Neural progenitor cell (in vitro differentiated cells): ENCODE results near the gene GHRHR. TPM values are rescaled to one million over a fixed set of nuclear protein-coding genes. Genes with fewer than 3 reads are reported as not detected.

Experiments used
- DNase-seq: peaks from one replicate; pipeline ENCODE4 v3.0.0-alpha.2; 2016; ENCODE audit warnings: low spot score
- H2AFZ ChIP-seq: fragments of 200-600 bp; sonication (generic); replicated peaks from 2 replicates; pipeline ENCODE4 v1.6.1; 2016; ENCODE audit warnings: antibody characterized with exemption
- H3F3A ChIP-seq: fragments of 200-600 bp; sonication (generic); 2 replicates; pipeline ENCODE4 v1.6.1; 2016; ENCODE audit warnings: antibody characterized with exemption, low read depth
- H3K27ac ChIP-seq: fragments of 200-600 bp; sonication (generic); 2 replicates; pipeline ENCODE4 v1.5.1; 2016; ENCODE audit warnings: mild to moderate bottlenecking
- H3K27me3 ChIP-seq: fragments of 200-600 bp; sonication (generic); 2 replicates; pipeline ENCODE4 v1.6.1; 2016; ENCODE audit warnings: mild to moderate bottlenecking, moderate library complexity
- H3K36me3 ChIP-seq: fragments of 200-600 bp; sonication (generic); 2 replicates; pipeline ENCODE4 v1.5.1; 2016
- H3K4me1 ChIP-seq: fragments of 200-600 bp; sonication (generic); 2 replicates; pipeline ENCODE4 v1.6.1; 2016; ENCODE audit warnings: mixed run types
- H3K4me2 ChIP-seq: fragments of 200-600 bp; sonication (generic); 2 replicates; pipeline ENCODE4 v1.6.1; 2016
- H3K4me3 ChIP-seq: fragments of 200-600 bp; sonication (generic); 2 replicates; pipeline ENCODE4 v1.5.1; 2016
- H3K79me2 ChIP-seq: fragments of 200-600 bp; sonication (generic); 2 replicates; pipeline ENCODE4 v1.6.1; 2016; ENCODE audit warnings: low read depth
- H3K9ac ChIP-seq: fragments of 200-600 bp; sonication (generic); 2 replicates; pipeline ENCODE4 v1.6.1; 2016
- H3K9me3 ChIP-seq: fragments of 200-600 bp; sonication (generic); 2 replicates; pipeline ENCODE4 v1.5.1; 2016; ENCODE audit warnings: low read depth
- H4K20me1 ChIP-seq: fragments of 200-600 bp; sonication (generic); 2 replicates; pipeline ENCODE4 v1.6.1; 2016; ENCODE audit warnings: low read depth
- H3K27ac Mint-ChIP-seq: 3 replicates; pipeline ENCODE4 v1.8.0; 2021; ENCODE audit warnings: mixed read lengths
- H3K27me3 Mint-ChIP-seq: 2 replicates; pipeline ENCODE4 v1.8.0; 2022; ENCODE audit warnings: low read depth, mild to moderate bottlenecking, inconsistent platforms, moderate library complexity, mixed read lengths; ENCODE audit not compliant: insufficient read depth
- H3K36me3 Mint-ChIP-seq: 3 replicates; pipeline ENCODE4 v1.8.0; 2021; ENCODE audit warnings: mixed read lengths
- H3K4me1 Mint-ChIP-seq: 3 replicates; pipeline ENCODE4 v1.8.0; 2021; ENCODE audit warnings: mixed read lengths
- H3K4me3 Mint-ChIP-seq: 3 replicates; pipeline ENCODE4 v1.8.0; 2021; ENCODE audit warnings: mild to moderate bottlenecking, moderate library complexity, mixed read lengths
- H3K9me3 Mint-ChIP-seq: 3 replicates; pipeline ENCODE4 v1.8.0; 2020; ENCODE audit warnings: mixed read lengths
- EZH2 ChIP-seq: fragments of 200-600 bp; sonication (generic); IDR thresholded peaks from 2 replicates; pipeline ENCODE4 v1.6.1; 2017; ENCODE audit warnings: antibody characterized with exemption, mild to moderate bottlenecking, moderate library complexity
- EZH2phosphoT487 ChIP-seq: fragments of 200-600 bp; sonication (generic); IDR thresholded peaks from 2 replicates; pipeline ENCODE4 v1.6.1; 2017; ENCODE audit warnings: antibody characterized with exemption
- total RNA-seq: library from RNA; depleted of rRNA; stranded (reverse); fragments of >200 nt; gene quantifications from 2 replicates; pipeline ENCODE4 v1.2.3, GENCODE V29; 2015; ENCODE audit warnings: low replicate concordance
- TF ChIP-seq, protein P1 (sequence below): fragments of 200-600 bp; sonication (generic); IDR thresholded peaks from 2 replicates; pipeline ENCODE4 v1.5.1; 2017; ENCODE audit warnings: antibody characterized with exemption, mild to moderate bottlenecking

The GHRHR gene
- total RNA-seq, 1 donor from 2014 or later, result not detected

DNA sequence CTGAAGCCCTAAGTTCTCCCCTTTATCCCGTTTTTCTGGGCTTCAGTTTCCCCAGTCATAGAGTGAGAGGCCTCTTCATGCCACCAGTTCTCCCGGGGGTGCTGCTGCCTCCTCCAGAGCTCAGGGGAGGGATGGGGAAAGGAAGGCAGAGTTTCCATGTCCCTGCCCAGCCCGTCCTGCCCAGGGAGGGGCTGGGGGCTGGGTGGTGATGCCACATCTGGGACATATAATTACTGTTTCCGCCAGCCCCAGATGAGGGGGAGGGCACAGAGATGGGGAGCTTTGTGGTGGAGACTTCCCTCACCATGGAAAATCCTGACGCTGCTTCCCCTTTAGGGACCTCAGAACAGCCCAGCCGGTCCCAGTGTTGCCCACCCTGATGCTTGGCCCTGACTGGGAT lies 48.0 kb upstream of the GHRHR start:
- H3K4me1 Mint-ChIP-seq, result peaks cover 27% of the 10 kb centered on the region
- peaks cover 9% of the 10 kb centered on the region for H3K27me3 Mint-ChIP-seq
- no peak overlapping the region for H3K27ac Mint-ChIP-seq
- Histone ChIP-seq H3K27ac (no peak overlapping the region), H3K9ac (no peak overlapping the region), H3K4me3 (no peak overlapping the region), H3K4me1 (peaks cover 37% of the 10 kb centered on the region), H3F3A (no peaks in the 10 kb centered on the region), H3K9me3 (no peaks in the 10 kb centered on the region), H2AFZ (no peak overlapping the region), H3K79me2 (no peaks in the 10 kb centered on the region), H3K4me2 (no peak overlapping the region), H3K27me3 (no peaks in the 10 kb centered on the region), H4K20me1 (no peaks in the 10 kb centered on the region), H3K36me3 (no peaks in the 10 kb centered on the region)
- DNase-seq, result no peak
- H3K9me3 Mint-ChIP-seq, result no peaks in the 10 kb centered on the region
- H3K4me3 Mint-ChIP-seq, result no peak overlapping the region
- no peaks in the 10 kb centered on the region for H3K36me3 Mint-ChIP-seq
- TF ChIP-seq EZH2, result no peak
- TF ChIP-seq, protein P1, sequence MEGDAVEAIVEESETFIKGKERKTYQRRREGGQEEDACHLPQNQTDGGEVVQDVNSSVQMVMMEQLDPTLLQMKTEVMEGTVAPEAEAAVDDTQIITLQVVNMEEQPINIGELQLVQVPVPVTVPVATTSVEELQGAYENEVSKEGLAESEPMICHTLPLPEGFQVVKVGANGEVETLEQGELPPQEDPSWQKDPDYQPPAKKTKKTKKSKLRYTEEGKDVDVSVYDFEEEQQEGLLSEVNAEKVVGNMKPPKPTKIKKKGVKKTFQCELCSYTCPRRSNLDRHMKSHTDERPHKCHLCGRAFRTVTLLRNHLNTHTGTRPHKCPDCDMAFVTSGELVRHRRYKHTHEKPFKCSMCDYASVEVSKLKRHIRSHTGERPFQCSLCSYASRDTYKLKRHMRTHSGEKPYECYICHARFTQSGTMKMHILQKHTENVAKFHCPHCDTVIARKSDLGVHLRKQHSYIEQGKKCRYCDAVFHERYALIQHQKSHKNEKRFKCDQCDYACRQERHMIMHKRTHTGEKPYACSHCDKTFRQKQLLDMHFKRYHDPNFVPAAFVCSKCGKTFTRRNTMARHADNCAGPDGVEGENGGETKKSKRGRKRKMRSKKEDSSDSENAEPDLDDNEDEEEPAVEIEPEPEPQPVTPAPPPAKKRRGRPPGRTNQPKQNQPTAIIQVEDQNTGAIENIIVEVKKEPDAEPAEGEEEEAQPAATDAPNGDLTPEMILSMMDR, result no peak
- TF ChIP-seq EZH2phosphoT487, result no peak

DNA sequence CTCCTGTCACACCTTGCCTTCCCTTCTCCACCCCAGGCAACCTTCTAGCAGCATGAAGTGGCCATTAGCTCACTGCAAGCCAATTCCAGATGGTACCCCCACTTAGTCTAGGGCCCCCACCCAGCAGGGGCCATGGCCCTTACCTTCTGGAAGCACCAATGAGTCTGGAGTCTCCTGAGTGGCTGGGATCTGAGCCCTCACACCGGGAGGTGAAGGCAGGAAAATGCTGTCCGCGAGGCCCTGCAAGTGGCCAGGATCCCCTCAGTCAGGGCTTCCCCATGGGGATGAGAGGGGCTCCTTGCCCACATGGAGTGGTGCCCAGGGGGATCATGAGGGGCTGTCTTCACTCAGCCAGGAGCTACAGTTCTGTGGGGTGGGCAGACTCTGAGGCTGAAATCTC lies 47.5 kb upstream of the GHRHR start:
- DNase-seq, result no peak
- H3K27ac Mint-ChIP-seq, result peak overlapping the region; percentile 69
- H3K36me3 ChIP-seq, result no peaks in the 10 kb centered on the region
- no peak overlapping the region for H3K4me3 Mint-ChIP-seq
- no peaks in the 10 kb centered on the region for H3K27me3 ChIP-seq
- no peaks in the 10 kb centered on the region for H3F3A ChIP-seq
- no peaks in the 10 kb centered on the region for H3K9me3 Mint-ChIP-seq
- no peaks in the 10 kb centered on the region for H3K36me3 Mint-ChIP-seq
- no peak overlapping the region for H3K4me3 ChIP-seq
- no peak overlapping the region for H2AFZ ChIP-seq
- no peaks in the 10 kb centered on the region for H4K20me1 ChIP-seq
- TF ChIP-seq EZH2phosphoT487 (no peak), EZH2 (no peak)
- TF ChIP-seq, protein P1, result no peak
- H3K9ac ChIP-seq, result no peak overlapping the region
- no peaks in the 10 kb centered on the region for H3K79me2 ChIP-seq
- no peak overlapping the region for H3K27ac ChIP-seq
- peaks cover 23% of the 10 kb centered on the region for H3K4me1 Mint-ChIP-seq
- H3K27me3 Mint-ChIP-seq, result peaks cover 9% of the 10 kb centered on the region
- H3K4me2 ChIP-seq, result no peak overlapping the region
- peaks cover 32% of the 10 kb centered on the region for H3K4me1 ChIP-seq
- no peaks in the 10 kb centered on the region for H3K9me3 ChIP-seq

DNA sequence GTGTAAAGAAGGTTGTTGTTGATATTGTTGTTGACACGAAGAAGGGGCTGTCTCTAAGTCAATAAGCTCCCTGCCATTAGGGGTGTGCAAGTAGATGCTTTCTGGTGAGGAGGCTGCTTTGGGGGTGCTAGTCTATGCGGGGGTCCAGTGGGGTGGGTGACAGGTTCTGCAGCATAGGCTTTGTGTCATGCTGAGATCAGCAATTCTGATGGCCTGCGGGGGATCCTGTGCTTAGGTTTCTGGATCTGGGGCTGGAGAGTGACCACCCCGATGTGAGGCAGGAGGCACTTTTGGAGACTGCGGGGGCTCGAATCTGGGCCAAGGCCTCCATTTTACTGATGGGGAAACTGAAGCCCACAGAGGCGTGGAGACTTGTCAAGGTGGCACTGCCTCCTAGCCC lies 47.0 kb upstream of the GHRHR start:
- DNase-seq, result no peak
- H3K27ac ChIP-seq, result no peak overlapping the region

More for the DNA sequence above, 47.0 kb upstream of the GHRHR start:
- no peaks in the 10 kb centered on the region for H3K36me3 Mint-ChIP-seq
- H2AFZ ChIP-seq, result no peak overlapping the region
- no peaks in the 10 kb centered on the region for H3F3A ChIP-seq
- H3K4me2 ChIP-seq, result no peak overlapping the region
- peaks cover 23% of the 10 kb centered on the region for H3K4me1 Mint-ChIP-seq
- H3K27me3 ChIP-seq, result no peaks in the 10 kb centered on the region
- H3K4me3 ChIP-seq, result no peak overlapping the region
- H3K27me3 Mint-ChIP-seq, result peaks cover 11% of the 10 kb centered on the region
- no peak overlapping the region for H3K9ac ChIP-seq
- TF ChIP-seq EZH2phosphoT487, result no peak
- no peak for TF ChIP-seq EZH2
- TF ChIP-seq, protein P1, result no peak
- no peak overlapping the region for H3K4me3 Mint-ChIP-seq
- H4K20me1 ChIP-seq, result no peaks in the 10 kb centered on the region
- H3K36me3 ChIP-seq, result no peaks in the 10 kb centered on the region
- H3K9me3 Mint-ChIP-seq, result no peaks in the 10 kb centered on the region
- H3K9me3 ChIP-seq, result no peaks in the 10 kb centered on the region
- peaks cover 27% of the 10 kb centered on the region for H3K4me1 ChIP-seq
- H3K79me2 ChIP-seq, result no peaks in the 10 kb centered on the region
- peak overlapping the region; percentile 69 for H3K27ac Mint-ChIP-seq
